Measurements from ENCODE around the gene RABGAP1L. TPM values are rescaled to one million over a fixed set of nuclear protein-coding genes. Genes with fewer than 3 reads are reported as not detected.
A peak's percentile ranks its signal among the peaks of the same experiment; 100 is the strongest.

Gene RABGAP1L
- total and polyA plus RNA-seq, 2 of the 8 experiments (the other 6 are each of a cell fraction or from before 2014, with no cell fraction given), result 33.3 to 156 TPM

DNA sequence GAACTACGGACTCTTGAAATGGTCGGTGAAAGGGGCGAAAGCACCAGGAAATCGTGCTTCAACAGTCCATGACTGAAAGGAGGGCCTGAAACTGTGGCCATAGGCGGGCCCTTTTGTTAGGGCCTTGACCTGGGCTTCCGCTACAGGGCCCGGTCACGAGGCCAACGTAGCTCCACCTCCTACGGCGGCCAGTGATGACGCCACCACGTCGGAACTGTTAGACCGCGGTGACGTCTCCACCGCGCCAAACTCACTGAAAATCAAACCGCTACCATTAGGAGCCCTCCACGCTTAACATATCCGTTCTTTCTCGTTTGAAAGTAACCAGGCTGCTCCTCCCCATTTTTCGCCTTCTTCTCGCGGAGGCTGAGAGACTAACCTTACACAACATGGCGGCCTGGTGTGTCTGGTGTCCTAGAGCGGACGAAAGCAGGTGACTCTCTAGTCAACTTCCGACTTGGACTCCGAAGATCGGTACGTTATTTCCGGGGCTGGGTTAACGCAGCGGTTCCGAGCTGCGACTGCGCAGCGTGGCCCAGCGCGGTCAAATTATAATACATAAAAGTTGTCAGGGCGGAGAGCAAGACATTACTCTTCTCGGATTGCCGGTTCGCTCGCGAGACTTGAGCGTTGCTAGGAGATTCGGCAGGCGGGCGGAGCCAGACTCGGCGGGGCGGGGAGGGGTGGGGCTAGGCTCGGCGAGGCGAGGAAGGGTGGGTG lies 840.1 kb downstream of the RABGAP1L start (continued):
- TF ChIP-seq PHF8 (conservative IDR thresholded peaks at IDR 0.05; ENCODE audit: low read depth, low read length), result peak; percentile 98
- peak; percentile 65 to 96 for TF ChIP-seq POLR2A (IDR thresholded peaks at IDR 0.05; ENCODE audit: control extremely low read depth in 1 of 2, low read depth in 2 of 2, low read length in 2 of 2)
- TF ChIP-seq TCF12 (IDR thresholded peaks at IDR 0.05; ENCODE audit: low read depth, low read length), result no peak
- no peak for TF ChIP-seq EZH2 (IDR thresholded peaks at IDR 0.05; ENCODE audit: low read depth, low read length, severe bottlenecking)
- TF ChIP-seq CTBP2 (IDR thresholded peaks at IDR 0.05; ENCODE audit: borderline replicate concordance, insufficient read depth, insufficient read length, low read length), result no peak
- TF ChIP-seq KDM4A (IDR thresholded peaks at IDR 0.05; ENCODE audit: low read depth, low read length, severe bottlenecking), result peak; percentile 75
- TF ChIP-seq, protein P1, sequence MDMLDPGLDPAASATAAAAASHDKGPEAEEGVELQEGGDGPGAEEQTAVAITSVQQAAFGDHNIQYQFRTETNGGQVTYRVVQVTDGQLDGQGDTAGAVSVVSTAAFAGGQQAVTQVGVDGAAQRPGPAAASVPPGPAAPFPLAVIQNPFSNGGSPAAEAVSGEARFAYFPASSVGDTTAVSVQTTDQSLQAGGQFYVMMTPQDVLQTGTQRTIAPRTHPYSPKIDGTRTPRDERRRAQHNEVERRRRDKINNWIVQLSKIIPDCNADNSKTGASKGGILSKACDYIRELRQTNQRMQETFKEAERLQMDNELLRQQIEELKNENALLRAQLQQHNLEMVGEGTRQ (IDR thresholded peaks at IDR 0.05; ENCODE audit: low read length), result peak; percentile 90

All from H1 (cell line).